IMR-90 (cell line): ENCODE measurements around the gene AXIN2. TPM values are rescaled to one million over a fixed set of nuclear protein-coding genes. Genes with fewer than 3 reads are reported as not detected.

Source experiments
- ATAC-seq: fragments of 200-7000 bp; cut with Tn5 transposase; 2 replicates; pipeline ENCODE4 v1.9.1; 2020; ENCODE audit warnings: low read depth, mild to moderate bottlenecking, moderate library complexity
- BruUV-seq: library from RNA; stranded (reverse); fragments of 400-500 nt; replicated peaks from 2 replicates; lab custom pipeline; 2021; lab: Mats Ljungman, UMichigan
- CTCF ChIA-PET: fragments of 300-600 bp; formaldehyde crosslinking; extraction: SDS; loops from one replicate; lab custom pipeline; 2021; ENCODE audit warnings: antibody characterized with exemption; lab: Yijun Ruan, JAX
- POLR2A ChIA-PET: fragments of 300-600 bp; sonication (Branson Sonifier 250); formaldehyde crosslinking; loops from one replicate; lab custom pipeline; 2022; ENCODE audit warnings: antibody characterized with exemption; ENCODE audit not compliant: unreplicated experiment; lab: Charles Lee
- DNase-seq: peaks from one replicate; pipeline ENCODE4 v3.0.0; 2013
- H2AFZ ChIP-seq: replicated peaks from 2 replicates; pipeline ENCODE3; 2013; ENCODE audit warnings: low read length, mild to moderate bottlenecking; ENCODE audit not compliant: poor library complexity
- H2AK5ac ChIP-seq: 2 replicates; pipeline ENCODE4 v1.6.1; 2013; ENCODE audit warnings: low read depth, low read length, inconsistent platforms
- H2AK9ac ChIP-seq: replicated peaks from 2 replicates; pipeline ENCODE3; 2013; ENCODE audit warnings: mild to moderate bottlenecking, low read depth, low read length, moderate library complexity; ENCODE audit not compliant: poor library complexity
- H2BK120ac ChIP-seq: 2 replicates; pipeline ENCODE4 v1.6.1; 2013; ENCODE audit warnings: low read depth, low read length, inconsistent platforms
- H2BK15ac ChIP-seq: 3 replicates; pipeline ENCODE4 v1.6.1; 2013; ENCODE audit warnings: low read depth, low read length, inconsistent platforms
- H2BK20ac ChIP-seq: 2 replicates; pipeline ENCODE4 v1.6.1; 2013; ENCODE audit warnings: low read depth, mild to moderate bottlenecking, inconsistent platforms, low read length, moderate library complexity
- H2BK5ac ChIP-seq: 2 replicates; pipeline ENCODE4 v1.6.1; 2013; ENCODE audit warnings: mild to moderate bottlenecking, low read depth, low read length, inconsistent platforms; ENCODE audit not compliant: poor library complexity, severe bottlenecking
- H3K14ac ChIP-seq: replicated peaks from 2 replicates; pipeline ENCODE4 v1.6.1; 2013; ENCODE audit warnings: low read depth, low read length, inconsistent platforms
- H3K18ac ChIP-seq: 2 replicates; pipeline ENCODE4 v1.6.1; 2013; ENCODE audit warnings: low read depth, low read length, control low read depth
- H3K23ac ChIP-seq: 2 replicates; pipeline ENCODE4 v1.6.1; 2013; ENCODE audit warnings: low read depth, low read length, inconsistent platforms
- H3K27ac ChIP-seq: 2 replicates; pipeline ENCODE4 v1.5.1; 2013; ENCODE audit warnings: mild to moderate bottlenecking, control low read depth, low read length; ENCODE audit not compliant: insufficient read depth
- H3K27me3 ChIP-seq: 2 replicates; pipeline ENCODE4 v1.6.1; 2013; ENCODE audit warnings: low read length; ENCODE audit not compliant: control insufficient read depth, insufficient read depth
- H3K36me3 ChIP-seq: 2 replicates; pipeline ENCODE4 v1.6.1; 2013; ENCODE audit warnings: low read length, mixed read lengths; ENCODE audit not compliant: control insufficient read depth, insufficient read depth
- H3K4ac ChIP-seq: 2 replicates; pipeline ENCODE4 v1.6.1; 2013; ENCODE audit warnings: low read depth, low read length, inconsistent platforms
- H3K4me1 ChIP-seq: 2 replicates; pipeline ENCODE4 v1.6.1; 2013; ENCODE audit warnings: low read length, mixed read lengths; ENCODE audit not compliant: control insufficient read depth, insufficient read depth
- H3K4me2 ChIP-seq: 2 replicates; pipeline ENCODE4 v1.6.1; 2013; ENCODE audit warnings: low read depth, mild to moderate bottlenecking, control low read depth, low read length, moderate library complexity
- H3K4me3 ChIP-seq: 2 replicates; pipeline ENCODE4 v1.5.1; 2013; ENCODE audit warnings: low read depth, mild to moderate bottlenecking, control low read depth, low read length, moderate library complexity; ENCODE audit not compliant: insufficient read depth
- H3K56ac ChIP-seq: 2 replicates; pipeline ENCODE4 v1.6.1; 2013; ENCODE audit warnings: low read length, inconsistent platforms; ENCODE audit not compliant: insufficient read depth; ENCODE audit errors: extremely low read depth
- H3K79me1 ChIP-seq, 2 experiments: 2 replicates each; pipeline ENCODE4 v1.6.1; 2013; ENCODE audit warnings: low read length in 2 of 2, inconsistent platforms in 1 of 2, low read depth in 1 of 2
- H3K9ac ChIP-seq: 2 replicates; pipeline ENCODE4 v1.6.1; 2013; ENCODE audit warnings: low read depth, low read length, control low read depth
- H3K9me1 ChIP-seq: 2 replicates; pipeline ENCODE4 v1.6.1; 2013; ENCODE audit warnings: low read length, inconsistent platforms; ENCODE audit not compliant: insufficient read depth
- H3K9me3 ChIP-seq: 2 replicates; pipeline ENCODE4 v1.6.1; 2013; ENCODE audit warnings: low read length; ENCODE audit not compliant: control insufficient read depth, insufficient read depth
- H4K20me1 ChIP-seq: 2 replicates; pipeline ENCODE4 v1.6.1; 2013; ENCODE audit warnings: low read length, inconsistent platforms; ENCODE audit not compliant: insufficient read depth
- H4K5ac ChIP-seq: 2 replicates; pipeline ENCODE4 v1.6.1; 2013; ENCODE audit warnings: mild to moderate bottlenecking, low read depth, low read length, control low read depth
- H4K8ac ChIP-seq, 2 experiments: 2 replicates each; pipeline ENCODE4 v1.6.1; 2013; ENCODE audit warnings: low read depth in 2 of 2, low read length in 2 of 2, control low read depth in 1 of 2, inconsistent platforms in 1 of 2
- H4K91ac ChIP-seq: 2 replicates; pipeline ENCODE4 v1.6.1; 2013; ENCODE audit warnings: low read depth, low read length, inconsistent platforms; ENCODE audit not compliant: insufficient read depth
- CEBPB ChIP-seq: IDR thresholded peaks from 2 replicates; pipeline ENCODE4 v1.6.1; 2012; ENCODE audit warnings: low read depth, low read length, improper control_type of control experiment
- CHD1 ChIP-seq: IDR thresholded peaks from 2 replicates; pipeline ENCODE4 v1.6.1; 2012; ENCODE audit warnings: low read depth, low read length, improper control_type of control experiment
- MAFK ChIP-seq: IDR thresholded peaks from 2 replicates; pipeline ENCODE4 v1.6.1; 2012; ENCODE audit warnings: low read depth, low read length, improper control_type of control experiment
- MAZ ChIP-seq: IDR thresholded peaks from 2 replicates; pipeline ENCODE4 v1.6.1; 2012; ENCODE audit warnings: low read depth, mild to moderate bottlenecking, low read length, improper control_type of control experiment, moderate library complexity, borderline replicate concordance
- SMC3 ChIP-seq: fragments of 150-350 bp; IDR thresholded peaks from 2 replicates; pipeline ENCODE4 v1.6.1; 2016; ENCODE audit warnings: low read depth, mild to moderate bottlenecking, antibody characterized with exemption, low read length, moderate library complexity
- WGBS, 2 experiments: methylation state at CpG; one replicate each; pipeline versions ENCODE4 v1.1.5 to v1.1.7; 2013; ENCODE audit warnings: missing lambda C conversion rate in 2 of 2; ENCODE audit not compliant: insufficient read length in 1 of 2; ENCODE audit errors: extremely low coverage in 2 of 2; 5-methylcytosine and 5-hydroxymethylcytosine counted together
- dilution Hi-C: fragments of 300-500 bp; cut with HindIII; formaldehyde crosslinking; loops from one replicate; pipeline ENCODE4 v1.14.3; 2018; ENCODE audit warnings: low sequenced_read_pairs; ENCODE audit not compliant: unreplicated experiment
- in situ Hi-C: fragments of 300-500 bp; cut with MboI; formaldehyde crosslinking; loops from 3 replicates; pipeline ENCODE4 v1.14.3; 2019; ENCODE audit warnings: low sequenced_read_pairs, inconsistent platforms, mixed read lengths
- intact Hi-C: fragments of 100-400 bp; cut with micrococcal nuclease; formaldehyde crosslinking; loops from 2 replicates; pipeline ENCODE4 v1.10.0; 2022
- polyA plus RNA-seq, 3 experiments: library from polyadenylated mRNA; depleted of rRNA; stranded (reverse); fragments of >200 nt; gene quantifications; 2 replicates each; pipeline ENCODE4 v1.2.3, GENCODE V29; 2012; ENCODE audit warnings: low replicate concordance in 1 of 3
- total RNA-seq: library from RNA; depleted of rRNA; stranded (reverse); fragments of >200 nt; gene quantifications from 2 replicates; pipeline ENCODE4 v1.2.3, GENCODE V29; 2012

Gene AXIN2
- total and polyA plus RNA-seq, 2 of the 4 experiments (the other 2 are of a cell fraction): 0.91 to 1.8 TPM

- H3K23ac ChIP-seq: no peak overlapping the region
- no peaks in the 10 kb centered on the region; the same call in 1 of the 2 replicates for H3K27me3 ChIP-seq
- TF ChIP-seq CHD1: no peak
- no peak for TF ChIP-seq SMC3
- no peak for TF ChIP-seq MAFK
- no peak for TF ChIP-seq CEBPB
- TF ChIP-seq MAZ: no peak
- no peak for ATAC-seq
- no peak overlapping the region for H3K4ac ChIP-seq
- H3K56ac ChIP-seq: no peak overlapping the region
- no peak overlapping the region for H2AK9ac ChIP-seq
- H3K27ac ChIP-seq: no peak overlapping the region
- H4K5ac ChIP-seq: no peak overlapping the region
- H2BK20ac ChIP-seq: no peak overlapping the region
- H3K4me2 ChIP-seq: no peak overlapping the region
- H4K8ac ChIP-seq: no peak overlapping the region
- no peaks in the 10 kb centered on the region for H3K9me3 ChIP-seq
- H2BK5ac ChIP-seq: no peak overlapping the region
- no peaks in the 10 kb centered on the region for H3K9me1 ChIP-seq
- BruUV-seq: no TSS peak
- H4K91ac ChIP-seq: no peak overlapping the region
- intact Hi-C loops (no loop called here), dilution Hi-C loops (no loop called here), in situ Hi-C loops (no loop called here)
- no peak overlapping the region for H2AFZ ChIP-seq
- POLR2A ChIA-PET: no interaction called here
- no peak overlapping the region for H2AK5ac ChIP-seq
- DNase-seq: no peak
- H3K79me1 ChIP-seq: no peaks in the 10 kb centered on the region
- CTCF ChIA-PET: no interaction called here
- H2BK120ac ChIP-seq: no peak overlapping the region
- H4K20me1 ChIP-seq: no peaks in the 10 kb centered on the region
- H3K36me3 ChIP-seq: no peaks in the 10 kb centered on the region
- H2BK15ac ChIP-seq: no peak overlapping the region
- no peak overlapping the region for H3K18ac ChIP-seq
- no peak overlapping the region for H3K14ac ChIP-seq
- no peak overlapping the region for H3K9ac ChIP-seq
- H3K4me3 ChIP-seq: no peak overlapping the region
- no CpG with 5 or more reads among the region's 9 CpGs for WGBS, 2 experiments
- H3K4me1 ChIP-seq: no peaks in the 10 kb centered on the region
Observed at GRCh38 chr17:65586899-65587298, 25.5 kb upstream of the AXIN2 start.
